GF-D8 (cell line): ENCODE results near the gene GTPBP3.
"Not testable (repeated sequence)": the region's sequence is repeated elsewhere in the genome, so short reads cannot be mapped to it uniquely, and the experiment has no call there.

ENCODE experiments used
- DNase-seq: peaks from one replicate; lab custom pipeline; 2025; lab: John Stamatoyannopoulos, UW

GTPBP3 gene

GRCh38 chr19:17336872-17337674, at the start of gene GTPBP3:
TSS of gene GTPBP3 (plus strand) at chr19:17337553. CDS start at chr19:17337612, 59 bp downstream.
- peak; percentile 97 for DNase-seq

- DNase-seq, result no peak
Observed at GRCh38 chr19:17289489-17289888, 47.9 kb upstream of the GTPBP3 start.

GRCh38 chr19:17292301-17293074, 44.9 kb upstream of the GTPBP3 start:
- peak; percentile 49 for DNase-seq

GRCh38 chr19:17293605-17294004, 43.7 kb upstream of the GTPBP3 start:
- DNase-seq, result no peak

GRCh38 chr19:17294051-17294891, 43.1 kb upstream of the GTPBP3 start:
- no peak for DNase-seq

GRCh38 chr19:17295551-17295950, 41.8 kb upstream of the GTPBP3 start:
- DNase-seq, result not testable (repeated sequence)

- DNase-seq, result no peak
Observed at GRCh38 chr19:17296273-17296672, 41.1 kb upstream of the GTPBP3 start.

GRCh38 chr19:17296976-17297375, 40.4 kb upstream of the GTPBP3 start:
- no peak for DNase-seq

- DNase-seq, result no peak
Observed at GRCh38 chr19:17300992-17301619, 36.2 kb upstream of the GTPBP3 start.

- DNase-seq, result no peak
Observed at GRCh38 chr19:17302391-17303166, 34.8 kb upstream of the GTPBP3 start.

- DNase-seq, result peak; percentile 55
Observed at GRCh38 chr19:17303167-17303939, 34.0 kb upstream of the GTPBP3 start, which contains the start of gene ABHD8. TSS of gene ABHD8 (minus strand) at chr19:17303425. CDS start at chr19:17301616, 1,809 bp downstream.

- DNase-seq, result no peak
Observed at GRCh38 chr19:17303940-17304267, 33.4 kb upstream of the GTPBP3 start.

GRCh38 chr19:17304386-17305215, 32.8 kb upstream of the GTPBP3 start:
- no peak for DNase-seq

- DNase-seq, result no peak
Observed at GRCh38 chr19:17305216-17305516, 32.2 kb upstream of the GTPBP3 start.

- DNase-seq, result peak; percentile 99
Observed at GRCh38 chr19:17305517-17306284, 31.7 kb upstream of the GTPBP3 start, which contains the start of gene MRPL34. TSS of gene MRPL34 (plus strand) at chr19:17305872. CDS start at chr19:17305893, 21 bp downstream.

- DNase-seq, result no peak
Observed at GRCh38 chr19:17306285-17306714, 31.1 kb upstream of the GTPBP3 start.

- no peak for DNase-seq
Observed at GRCh38 chr19:17307876-17308377, 29.4 kb upstream of the GTPBP3 start.
